Activated naive CD4-positive, alpha-beta T cell treated with anti-CD3 and anti-CD28 coated beads for 36 hours (primary cell): Measurements from ENCODE around the gene RASA4. TPM values are rescaled to one million over a fixed set of nuclear protein-coding genes. Genes with fewer than 3 reads are reported as not detected.
"Not testable (repeated sequence)": the region's sequence is repeated elsewhere in the genome, so short reads cannot be mapped to it uniquely, and the experiment has no call there.

Source experiments
- CTCF ChIA-PET: fragments of 350-600 bp; sonication (Branson Sonifier 250); formaldehyde crosslinking; loops from one replicate; lab custom pipeline; 2021; ENCODE audit warnings: antibody characterized with exemption; lab: Charles Lee
- DNase-seq: peaks from one replicate; pipeline ENCODE4 v3.0.0-alpha.2; 2020
- H3K27ac Mint-ChIP-seq: one replicate; pipeline ENCODE4 v1.8.0; 2021; ENCODE audit warnings: mild to moderate bottlenecking, mixed read lengths
- H3K27me3 Mint-ChIP-seq: one replicate; pipeline ENCODE4 v1.8.0; 2021; ENCODE audit warnings: low read depth, mixed read lengths
- H3K36me3 Mint-ChIP-seq: one replicate; pipeline ENCODE4 v1.8.0; 2021; ENCODE audit warnings: low read depth, mixed read lengths
- H3K4me1 Mint-ChIP-seq: one replicate; pipeline ENCODE4 v1.8.0; 2021; ENCODE audit warnings: low read depth, mixed read lengths
- H3K4me3 Mint-ChIP-seq: one replicate; pipeline ENCODE4 v1.8.0; 2021; ENCODE audit warnings: mild to moderate bottlenecking, moderate library complexity, mixed read lengths
- H3K9me3 Mint-ChIP-seq: one replicate; pipeline ENCODE4 v1.8.0; 2021; ENCODE audit warnings: mixed read lengths
- intact Hi-C: fragments of 100-400 bp; cut with micrococcal nuclease; formaldehyde crosslinking; loops from one replicate; pipeline ENCODE4 v1.15.1; 2023
- total RNA-seq, 2 experiments: library from RNA; stranded (reverse); gene quantifications; one replicate each; pipeline ENCODE4 v1.2.3, GENCODE V29; 2021

Gene RASA4
- total RNA-seq, 2 experiments from 2014 or later: 40.0 to 43.4 TPM

GRCh38 chr7:102615930-102616329 is 626 bp downstream of the RASA4 start:
- H3K9me3 Mint-ChIP-seq, H3K27ac Mint-ChIP-seq, DNase-seq, H3K27me3 Mint-ChIP-seq, H3K4me1 Mint-ChIP-seq, intact Hi-C loops, H3K36me3 Mint-ChIP-seq, CTCF ChIA-PET, H3K4me3 Mint-ChIP-seq: not testable (repeated sequence)

GRCh38 chr7:102614873-102615272 is 1.7 kb downstream of the RASA4 start:
- intact Hi-C loops, H3K9me3 Mint-ChIP-seq, H3K27ac Mint-ChIP-seq, H3K27me3 Mint-ChIP-seq, H3K36me3 Mint-ChIP-seq, H3K4me1 Mint-ChIP-seq, CTCF ChIA-PET, DNase-seq, H3K4me3 Mint-ChIP-seq: not testable (repeated sequence)

- H3K27me3 Mint-ChIP-seq, CTCF ChIA-PET, intact Hi-C loops, H3K27ac Mint-ChIP-seq, H3K4me1 Mint-ChIP-seq, H3K36me3 Mint-ChIP-seq, H3K4me3 Mint-ChIP-seq, DNase-seq, H3K9me3 Mint-ChIP-seq: not testable (repeated sequence)
Observed at GRCh38 chr7:102614346-102614697, 2.2 kb downstream of the RASA4 start.

- H3K4me1 Mint-ChIP-seq, H3K27ac Mint-ChIP-seq, H3K27me3 Mint-ChIP-seq, CTCF ChIA-PET, H3K36me3 Mint-ChIP-seq, intact Hi-C loops, DNase-seq, H3K9me3 Mint-ChIP-seq, H3K4me3 Mint-ChIP-seq: not testable (repeated sequence)
Observed at GRCh38 chr7:102613575-102614345, 2.8 kb downstream of the RASA4 start.

- H3K27ac Mint-ChIP-seq, intact Hi-C loops: not testable (repeated sequence)
Observed at GRCh38 chr7:102611675-102612325, 4.8 kb downstream of the RASA4 start.

GRCh38 chr7:102611013-102611674 is 5.4 kb downstream of the RASA4 start:
- H3K27ac Mint-ChIP-seq, intact Hi-C loops, H3K4me1 Mint-ChIP-seq, H3K27me3 Mint-ChIP-seq, DNase-seq, H3K4me3 Mint-ChIP-seq, H3K36me3 Mint-ChIP-seq, H3K9me3 Mint-ChIP-seq, CTCF ChIA-PET: not testable (repeated sequence)

More at GRCh38 chr7:102611675-102612325, 4.8 kb downstream of the RASA4 start:
- H3K4me3 Mint-ChIP-seq, H3K36me3 Mint-ChIP-seq, H3K4me1 Mint-ChIP-seq, CTCF ChIA-PET, DNase-seq, H3K9me3 Mint-ChIP-seq, H3K27me3 Mint-ChIP-seq: not testable (repeated sequence)

- H3K36me3 Mint-ChIP-seq, H3K27ac Mint-ChIP-seq, intact Hi-C loops, H3K4me3 Mint-ChIP-seq, DNase-seq, H3K4me1 Mint-ChIP-seq, H3K27me3 Mint-ChIP-seq, CTCF ChIA-PET, H3K9me3 Mint-ChIP-seq: not testable (repeated sequence)
Observed at GRCh38 chr7:102610441-102610840, 6.1 kb downstream of the RASA4 start.

- H3K27me3 Mint-ChIP-seq, H3K9me3 Mint-ChIP-seq, H3K36me3 Mint-ChIP-seq, H3K27ac Mint-ChIP-seq, H3K4me1 Mint-ChIP-seq, CTCF ChIA-PET, H3K4me3 Mint-ChIP-seq, DNase-seq, intact Hi-C loops: not testable (repeated sequence)
Observed at GRCh38 chr7:102609734-102610133, 6.8 kb downstream of the RASA4 start.

GRCh38 chr7:102606848-102607247 is 9.7 kb downstream of the RASA4 start:
- DNase-seq, CTCF ChIA-PET, H3K27ac Mint-ChIP-seq, H3K4me1 Mint-ChIP-seq, H3K4me3 Mint-ChIP-seq, intact Hi-C loops, H3K36me3 Mint-ChIP-seq, H3K27me3 Mint-ChIP-seq, H3K9me3 Mint-ChIP-seq: not testable (repeated sequence)

GRCh38 chr7:102604431-102605145 is 12.0 kb downstream of the RASA4 start:
- intact Hi-C loops, H3K9me3 Mint-ChIP-seq, H3K27me3 Mint-ChIP-seq, H3K27ac Mint-ChIP-seq, CTCF ChIA-PET, H3K4me1 Mint-ChIP-seq, H3K4me3 Mint-ChIP-seq, H3K36me3 Mint-ChIP-seq, DNase-seq: not testable (repeated sequence)

- H3K9me3 Mint-ChIP-seq, CTCF ChIA-PET, DNase-seq, H3K27me3 Mint-ChIP-seq, H3K36me3 Mint-ChIP-seq, H3K4me1 Mint-ChIP-seq, intact Hi-C loops, H3K4me3 Mint-ChIP-seq, H3K27ac Mint-ChIP-seq: not testable (repeated sequence)
Observed at GRCh38 chr7:102602317-102602716, 14.2 kb downstream of the RASA4 start.

GRCh38 chr7:102599699-102600098 is 16.9 kb downstream of the RASA4 start:
- CTCF ChIA-PET, H3K4me3 Mint-ChIP-seq, H3K4me1 Mint-ChIP-seq, H3K9me3 Mint-ChIP-seq, H3K27me3 Mint-ChIP-seq, DNase-seq, intact Hi-C loops, H3K36me3 Mint-ChIP-seq, H3K27ac Mint-ChIP-seq: not testable (repeated sequence)
